SH-SY5Y (cell line): Measurements from ENCODE around the gene PROM1.

Experiments used
- GATA2 ChIP-seq: IDR thresholded peaks from 2 replicates; pipeline ENCODE4 v1.6.1; 2011; ENCODE audit warnings: mild to moderate bottlenecking, low read depth, low read length
- GATA3 ChIP-seq: IDR thresholded peaks from 2 replicates; pipeline ENCODE4 v1.6.1; 2011; ENCODE audit warnings: low read depth, mild to moderate bottlenecking, low read length, moderate library complexity

GRCh38 chr4:15930314-15930713 lies 153.5 kb downstream of the PROM1 start:
- TF ChIP-seq GATA2 (no peak), GATA3 (no peak)
